ENCODE results near the gene PINK1. TPM values are rescaled to one million over a fixed set of nuclear protein-coding genes. Genes with fewer than 3 reads are reported as not detected.
"Not testable (repeated sequence)": the region's sequence is repeated elsewhere in the genome, so short reads cannot be mapped to it uniquely, and the experiment has no call there.

Gene PINK1
- total and polyA plus RNA-seq, 2 donors: 16.6 to 51.7 TPM

- H3K4me1 ChIP-seq (ENCODE audit: control insufficient read depth in 2 of 2, insufficient read depth in 2 of 2, low read length in 2 of 2); DNase-seq (ENCODE audit: low read depth in 6 of 9, low spot score in 9 of 9); H3K4me3 ChIP-seq (ENCODE audit: low read length in 2 of 2); H3K36me3 ChIP-seq (ENCODE audit: control insufficient read depth in 2 of 2, insufficient read depth in 2 of 2, low read length in 1 of 2); H3K27ac ChIP-seq (ENCODE audit: low read depth in 1 of 2, low read length in 1 of 2); H3K27me3 ChIP-seq (ENCODE audit: control insufficient read depth in 2 of 2, insufficient read depth in 1 of 2, low read length in 1 of 2); H3K9me3 ChIP-seq (ENCODE audit: control insufficient read depth in 2 of 2, insufficient read depth in 1 of 2, low read length in 1 of 2): not testable (repeated sequence)
- WGBS: 94% methylated on average over 11 of the region's 11 CpGs
Observed at GRCh38 chr1:20673626-20674025, 40.4 kb downstream of the PINK1 start.

DNA sequence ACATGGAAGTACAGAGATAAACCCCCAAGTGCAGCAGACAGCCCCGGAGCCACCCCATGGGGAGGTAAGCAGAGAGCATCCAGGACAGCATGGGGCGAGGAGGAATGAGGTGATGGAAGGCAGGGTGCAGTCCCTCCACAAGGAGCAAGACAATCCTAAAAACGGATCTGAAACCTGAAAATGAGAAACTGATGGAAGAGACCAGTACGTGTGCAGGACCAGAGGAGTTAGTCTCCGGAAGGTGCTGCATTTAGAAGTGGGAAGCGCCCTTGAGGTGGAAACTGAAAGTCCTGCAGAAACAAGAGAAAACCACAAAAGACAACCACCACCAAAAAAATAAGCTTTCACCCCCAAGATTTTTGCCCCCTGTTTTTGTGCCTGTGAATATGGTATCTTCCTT is 45.3 kb downstream of the PINK1 start:
- Histone ChIP-seq H3K4me3 (ENCODE audit: low read length in 2 of 2) (no peak overlapping the region), H3K9me3 (ENCODE audit: control insufficient read depth in 2 of 2, insufficient read depth in 1 of 2, low read length in 1 of 2) (no peaks in the 10 kb centered on the region), H3K27ac (ENCODE audit: low read depth in 1 of 2, low read length in 1 of 2) (no peak overlapping the region), H3K27me3 (ENCODE audit: control insufficient read depth in 2 of 2, insufficient read depth in 1 of 2, low read length in 1 of 2) (no peaks in the 10 kb centered on the region), H3K4me1 (ENCODE audit: control insufficient read depth in 2 of 2, insufficient read depth in 2 of 2, low read length in 2 of 2) (peaks cover 0 to 8% of the 10 kb centered on the region in 2 donors), H3K36me3 (ENCODE audit: control insufficient read depth in 2 of 2, insufficient read depth in 2 of 2, low read length in 1 of 2) (no peaks in the 10 kb centered on the region)
- peak in 1 of 9 donors; percentile 22 for DNase-seq (ENCODE audit: low read depth in 6 of 9, low spot score in 9 of 9)
- 40% methylated on average over 6 of the region's 6 CpGs for WGBS

- Histone ChIP-seq H3K27me3 (ENCODE audit: control insufficient read depth in 2 of 2, insufficient read depth in 1 of 2, low read length in 1 of 2) (no peaks in the 10 kb centered on the region), H3K36me3 (ENCODE audit: control insufficient read depth in 2 of 2, insufficient read depth in 2 of 2, low read length in 1 of 2) (no peaks in the 10 kb centered on the region), H3K9me3 (ENCODE audit: control insufficient read depth in 2 of 2, insufficient read depth in 1 of 2, low read length in 1 of 2) (no peaks in the 10 kb centered on the region), H3K27ac (ENCODE audit: low read depth in 1 of 2, low read length in 1 of 2) (no peak overlapping the region), H3K4me3 (ENCODE audit: low read length in 2 of 2) (no peak overlapping the region), H3K4me1 (ENCODE audit: control insufficient read depth in 2 of 2, insufficient read depth in 2 of 2, low read length in 2 of 2) (peaks cover 0 to 8% of the 10 kb centered on the region in 2 donors)
- over 99% methylated on average over 5 of the region's 5 CpGs for WGBS
- DNase-seq (ENCODE audit: low read depth in 6 of 9, low spot score in 9 of 9): no peak
Observed at GRCh38 chr1:20680269-20680668, 47.0 kb downstream of the PINK1 start.

- 97% methylated on average over 9 of the region's 9 CpGs for WGBS
Observed at GRCh38 chr1:20681999-20682398, 48.7 kb downstream of the PINK1 start.

GRCh38 chr1:20682571-20683236 is 49.4 kb downstream of the PINK1 start:
- H3K27me3 ChIP-seq (ENCODE audit: control insufficient read depth in 2 of 2, insufficient read depth in 1 of 2, low read length in 1 of 2): no peaks in the 10 kb centered on the region
- H3K4me3 ChIP-seq (ENCODE audit: low read length in 2 of 2): no peak overlapping the region
- peaks cover 0 to 8% of the 10 kb centered on the region in 2 donors for H3K4me1 ChIP-seq (ENCODE audit: control insufficient read depth in 2 of 2, insufficient read depth in 2 of 2, low read length in 2 of 2)
- 48% methylated on average over 24 of the region's 24 CpGs for WGBS
- DNase-seq (ENCODE audit: low read depth in 6 of 9, low spot score in 9 of 9): peak in 1 of 9 donors; percentile 43
- no peak overlapping the region for H3K27ac ChIP-seq (ENCODE audit: low read depth in 1 of 2, low read length in 1 of 2)
- H3K9me3 ChIP-seq (ENCODE audit: control insufficient read depth in 2 of 2, insufficient read depth in 1 of 2, low read length in 1 of 2): no peaks in the 10 kb centered on the region
- no peaks in the 10 kb centered on the region for H3K36me3 ChIP-seq (ENCODE audit: control insufficient read depth in 2 of 2, insufficient read depth in 2 of 2, low read length in 1 of 2)

More at GRCh38 chr1:20681999-20682398, 48.7 kb downstream of the PINK1 start:
- no peak overlapping the region for H3K27ac ChIP-seq (ENCODE audit: low read depth in 1 of 2, low read length in 1 of 2)
- H3K36me3 ChIP-seq (ENCODE audit: control insufficient read depth in 2 of 2, insufficient read depth in 2 of 2, low read length in 1 of 2): no peaks in the 10 kb centered on the region
- DNase-seq (ENCODE audit: low read depth in 6 of 9, low spot score in 9 of 9): no peak
- no peaks in the 10 kb centered on the region for H3K27me3 ChIP-seq (ENCODE audit: control insufficient read depth in 2 of 2, insufficient read depth in 1 of 2, low read length in 1 of 2)
- H3K4me1 ChIP-seq (ENCODE audit: control insufficient read depth in 2 of 2, insufficient read depth in 2 of 2, low read length in 2 of 2): peaks cover 0 to 8% of the 10 kb centered on the region in 2 donors
- no peaks in the 10 kb centered on the region for H3K9me3 ChIP-seq (ENCODE audit: control insufficient read depth in 2 of 2, insufficient read depth in 1 of 2, low read length in 1 of 2)
- no peak overlapping the region for H3K4me3 ChIP-seq (ENCODE audit: low read length in 2 of 2)

DNA sequence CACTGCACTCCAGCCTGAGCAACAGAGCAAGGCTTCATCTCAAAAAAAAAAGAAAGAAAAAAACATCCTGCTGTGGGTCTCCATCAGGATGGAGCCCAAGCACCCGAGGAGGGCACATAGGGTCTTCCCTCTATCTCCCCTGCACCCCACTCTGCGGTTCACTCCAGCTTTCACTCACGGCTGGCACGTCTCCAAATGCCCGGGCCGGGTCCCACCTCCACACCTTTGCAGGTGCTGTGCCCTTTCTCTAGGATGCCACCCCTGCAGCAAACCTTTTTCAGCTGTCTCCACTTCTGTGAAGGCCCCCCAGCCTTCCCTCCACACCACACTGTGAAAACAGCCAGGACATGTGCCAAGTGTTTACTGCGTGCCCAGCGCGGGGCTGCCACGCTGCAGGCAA is 50.4 kb downstream of the PINK1 start:
- 97% methylated on average over 10 of the region's 10 CpGs for WGBS
- H3K27ac ChIP-seq (ENCODE audit: low read depth in 1 of 2, low read length in 1 of 2): no peak overlapping the region
- H3K36me3 ChIP-seq (ENCODE audit: control insufficient read depth in 2 of 2, insufficient read depth in 2 of 2, low read length in 1 of 2): no peaks in the 10 kb centered on the region
- DNase-seq (ENCODE audit: low read depth in 6 of 9, low spot score in 9 of 9): no peak
- H3K4me1 ChIP-seq (ENCODE audit: control insufficient read depth in 2 of 2, insufficient read depth in 2 of 2, low read length in 2 of 2): peaks cover 0 to 8% of the 10 kb centered on the region in 2 donors
- H3K4me3 ChIP-seq (ENCODE audit: low read length in 2 of 2): no peak overlapping the region
- no peaks in the 10 kb centered on the region for H3K9me3 ChIP-seq (ENCODE audit: control insufficient read depth in 2 of 2, insufficient read depth in 1 of 2, low read length in 1 of 2)
- H3K27me3 ChIP-seq (ENCODE audit: control insufficient read depth in 2 of 2, insufficient read depth in 1 of 2, low read length in 1 of 2): no peaks in the 10 kb centered on the region

- Histone ChIP-seq H3K9me3 (ENCODE audit: control insufficient read depth in 2 of 2, insufficient read depth in 1 of 2, low read length in 1 of 2) (no peaks in the 10 kb centered on the region), H3K4me3 (ENCODE audit: low read length in 2 of 2) (no peak overlapping the region), H3K4me1 (ENCODE audit: control insufficient read depth in 2 of 2, insufficient read depth in 2 of 2, low read length in 2 of 2) (peaks cover 0 to 8% of the 10 kb centered on the region in 2 donors), H3K27me3 (ENCODE audit: control insufficient read depth in 2 of 2, insufficient read depth in 1 of 2, low read length in 1 of 2) (no peaks in the 10 kb centered on the region), H3K27ac (ENCODE audit: low read depth in 1 of 2, low read length in 1 of 2) (no peak overlapping the region), H3K36me3 (ENCODE audit: control insufficient read depth in 2 of 2, insufficient read depth in 2 of 2, low read length in 1 of 2) (no peaks in the 10 kb centered on the region)
- DNase-seq (ENCODE audit: low read depth in 6 of 9, low spot score in 9 of 9): no peak
- 97% methylated on average over 13 of the region's 13 CpGs for WGBS
Observed at GRCh38 chr1:20684050-20684620, 50.9 kb downstream of the PINK1 start.

DNA sequence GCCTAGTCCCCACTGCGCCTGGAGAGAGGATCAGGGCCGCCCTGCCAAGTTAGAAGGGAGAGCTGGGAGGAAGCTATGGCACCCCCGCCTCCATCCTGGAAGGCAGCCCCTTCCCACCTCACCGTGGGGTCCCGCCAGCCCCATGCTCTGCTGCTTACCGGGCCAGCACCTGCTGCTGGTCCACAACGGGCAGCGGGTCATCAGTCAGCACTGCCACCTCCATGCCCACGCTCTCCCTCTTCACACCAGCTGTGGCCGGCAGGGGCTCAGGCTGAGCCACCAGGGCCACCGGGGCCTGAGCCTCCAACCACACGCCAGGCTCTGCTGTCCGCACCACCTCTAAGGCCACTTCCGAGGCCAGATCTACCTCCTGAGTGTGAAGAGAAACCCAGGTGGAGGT is 51.4 kb downstream of the PINK1 start:
- Histone ChIP-seq H3K36me3 (ENCODE audit: control insufficient read depth in 2 of 2, insufficient read depth in 2 of 2, low read length in 1 of 2) (no peaks in the 10 kb centered on the region), H3K27me3 (ENCODE audit: control insufficient read depth in 2 of 2, insufficient read depth in 1 of 2, low read length in 1 of 2) (no peaks in the 10 kb centered on the region), H3K9me3 (ENCODE audit: control insufficient read depth in 2 of 2, insufficient read depth in 1 of 2, low read length in 1 of 2) (no peaks in the 10 kb centered on the region), H3K27ac (ENCODE audit: low read depth in 1 of 2, low read length in 1 of 2) (no peak overlapping the region), H3K4me3 (ENCODE audit: low read length in 2 of 2) (no peak overlapping the region), H3K4me1 (ENCODE audit: control insufficient read depth in 2 of 2, insufficient read depth in 2 of 2, low read length in 2 of 2) (peaks cover 0 to 8% of the 10 kb centered on the region in 2 donors)
- no peak for DNase-seq (ENCODE audit: low read depth in 6 of 9, low spot score in 9 of 9)
- WGBS: 97% methylated on average over 14 of the region's 14 CpGs

DNA sequence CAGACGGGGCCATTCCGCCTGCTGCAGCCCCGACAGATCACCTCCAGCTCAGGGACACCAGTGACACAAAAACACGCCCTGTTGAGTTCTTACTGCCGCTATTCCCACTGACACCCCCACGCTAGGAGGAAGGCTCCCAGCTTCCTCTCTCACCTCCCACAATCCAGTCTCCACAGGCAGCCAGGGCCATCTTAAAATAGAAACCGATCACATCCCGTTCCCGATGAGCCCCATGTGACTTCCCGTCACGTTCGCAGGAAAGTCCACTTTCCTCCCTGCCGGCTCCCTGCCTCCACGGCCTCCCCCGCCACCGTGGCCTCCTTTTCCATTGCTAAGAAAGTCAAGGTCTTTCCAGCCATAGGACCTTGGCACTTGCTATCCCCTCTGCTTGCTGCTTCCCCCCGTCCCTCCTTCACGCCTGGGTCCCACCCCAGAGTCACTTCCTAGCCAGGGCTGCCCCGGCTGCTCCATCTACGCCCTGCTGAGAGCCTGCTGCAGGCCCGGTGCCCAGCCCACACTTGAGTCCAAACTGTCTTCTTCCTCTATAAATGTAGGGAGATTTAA is 51.9 kb downstream of the PINK1 start:
- no peaks in the 10 kb centered on the region for H3K36me3 ChIP-seq (ENCODE audit: control insufficient read depth in 2 of 2, insufficient read depth in 2 of 2, low read length in 1 of 2)
- no peaks in the 10 kb centered on the region for H3K9me3 ChIP-seq (ENCODE audit: control insufficient read depth in 2 of 2, insufficient read depth in 1 of 2, low read length in 1 of 2)
- H3K27me3 ChIP-seq (ENCODE audit: control insufficient read depth in 2 of 2, insufficient read depth in 1 of 2, low read length in 1 of 2): no peaks in the 10 kb centered on the region
- peak overlapping the region in 1 of 2 donors; percentile 26 for H3K27ac ChIP-seq (ENCODE audit: low read depth in 1 of 2, low read length in 1 of 2)
- DNase-seq (ENCODE audit: low read depth in 6 of 9, low spot score in 9 of 9): no peak
- 88% methylated on average over 21 of the region's 21 CpGs for WGBS
- no peak overlapping the region for H3K4me3 ChIP-seq (ENCODE audit: low read length in 2 of 2)
- peaks cover 0 to 8% of the 10 kb centered on the region in 2 donors for H3K4me1 ChIP-seq (ENCODE audit: control insufficient read depth in 2 of 2, insufficient read depth in 2 of 2, low read length in 2 of 2)
